PFSK-1 (cell line): Measurements from ENCODE around the gene SULF2.

Source experiments
- POLR2AphosphoS5 ChIP-seq: IDR thresholded peaks from 2 replicates; pipeline ENCODE4 v1.6.1; 2012; ENCODE audit warnings: low read depth, mild to moderate bottlenecking, control low read depth, low read length, moderate library complexity
- SIN3A ChIP-seq: IDR thresholded peaks from 2 replicates; pipeline ENCODE4 v1.6.1; 2012; ENCODE audit warnings: mild to moderate bottlenecking, low read length, moderate library complexity, borderline replicate concordance; ENCODE audit not compliant: insufficient read depth

DNA sequence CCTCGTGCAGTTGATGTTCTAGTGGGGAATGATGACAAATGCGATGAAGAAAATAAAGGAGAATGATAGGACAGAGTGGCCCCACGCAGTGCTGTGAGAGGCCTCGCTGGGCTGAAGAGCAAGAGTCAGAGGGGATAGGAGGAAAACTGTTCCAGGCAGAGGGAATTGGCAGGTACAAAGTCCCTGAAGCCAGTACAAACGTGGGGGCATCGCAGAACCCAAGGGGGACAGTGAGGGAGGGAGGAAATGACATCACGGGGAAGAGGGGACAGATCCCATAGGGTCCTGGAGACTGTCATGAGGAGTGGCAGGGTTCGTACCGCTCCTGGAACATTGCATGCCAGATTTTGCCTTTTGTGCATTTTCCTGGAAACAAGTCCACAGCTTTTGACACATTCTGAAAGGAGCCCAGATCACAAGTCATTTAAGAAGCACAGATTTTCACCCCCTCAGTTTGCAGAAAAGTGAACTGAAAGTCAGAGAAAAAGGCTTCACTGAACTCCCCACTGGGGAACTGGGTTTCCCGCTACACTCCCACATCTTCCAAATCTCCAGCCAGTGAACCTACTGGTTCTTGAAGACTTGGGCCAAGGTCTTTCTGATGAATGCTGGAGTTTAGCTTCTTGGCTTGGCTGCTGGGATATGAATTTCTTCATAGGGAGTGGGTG, 77.0 kb downstream of the SULF2 start:
- TF ChIP-seq POLR2AphosphoS5 = no peak
- TF ChIP-seq SIN3A = no peak
